Thyroid gland (tissue), 4 donors: ENCODE results near the gene ITGAV.

Experiments
- CTCF ChIP-seq, 6 experiments: fragments of 200-600 bp in 3 of 6; fragments of 450-650 bp in 3 of 6; sonication (generic) in 3 of 6; IDR thresholded peaks; one replicate each; pipeline ENCODE4 v1.5.1; 2016 to 2019; ENCODE audit warnings: antibody characterized with exemption in 6 of 6, mild to moderate bottlenecking in 2 of 6, inconsistent platforms in 1 of 6, moderate library complexity in 1 of 6
- POLR2A ChIP-seq, 2 donors: fragments of 450-650 bp; IDR thresholded peaks; one replicate each; pipeline ENCODE4 v1.6.1; 2017; ENCODE audit warnings: antibody characterized with exemption in 2 of 2, mild to moderate bottlenecking in 2 of 2, moderate library complexity in 1 of 2

- TF ChIP-seq CTCF (IDR thresholded peaks at IDR 0.05) (no peak), POLR2A (IDR thresholded peaks at IDR 0.05) (no peak)
Observed at GRCh38 chr2:186582698-186583097, 7.2 kb upstream of the ITGAV start.
